Activated T-cell treated with anti-CD3 and anti-CD28 coated beads for 4 hours (primary cell): ENCODE measurements around the gene BTBD17.
A peak's percentile ranks its signal among the peaks of the same experiment; 100 is the strongest.

Experiments
- DNase-seq: peaks from one replicate; pipeline ENCODE4 v3.0.0-alpha.2; 2020

Gene BTBD17

DNA sequence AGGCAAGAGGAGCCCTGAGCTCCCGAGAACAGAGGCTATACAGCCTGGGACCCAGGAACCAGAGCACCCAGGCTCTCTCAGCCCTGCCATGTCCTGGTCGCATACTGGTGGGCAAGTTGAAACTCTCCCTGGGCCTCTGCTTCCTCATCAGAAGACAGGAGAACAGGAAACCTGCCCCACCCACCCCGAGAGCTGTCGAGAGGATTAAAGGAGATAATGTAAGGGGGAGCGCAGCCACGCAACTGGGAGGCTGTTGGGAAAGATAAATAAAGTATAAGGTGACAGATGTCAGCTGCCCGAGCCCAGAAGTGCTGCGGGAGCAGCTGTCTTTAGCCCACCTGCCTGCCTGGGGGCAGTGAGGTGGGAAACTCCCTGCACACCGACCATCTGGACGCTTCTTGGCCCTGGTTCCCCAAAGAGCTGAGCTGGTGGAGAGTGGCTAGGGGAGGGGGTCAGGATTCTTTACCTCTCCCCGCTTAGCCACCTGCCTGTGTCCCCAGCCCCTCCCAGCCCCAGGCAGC lies 28.8 kb downstream of the BTBD17 start:
- no peak for DNase-seq

- DNase-seq: no peak
These were observed 29.5 kb downstream of the BTBD17 start for GRCh38 chr17:74332017-74332650.

DNA sequence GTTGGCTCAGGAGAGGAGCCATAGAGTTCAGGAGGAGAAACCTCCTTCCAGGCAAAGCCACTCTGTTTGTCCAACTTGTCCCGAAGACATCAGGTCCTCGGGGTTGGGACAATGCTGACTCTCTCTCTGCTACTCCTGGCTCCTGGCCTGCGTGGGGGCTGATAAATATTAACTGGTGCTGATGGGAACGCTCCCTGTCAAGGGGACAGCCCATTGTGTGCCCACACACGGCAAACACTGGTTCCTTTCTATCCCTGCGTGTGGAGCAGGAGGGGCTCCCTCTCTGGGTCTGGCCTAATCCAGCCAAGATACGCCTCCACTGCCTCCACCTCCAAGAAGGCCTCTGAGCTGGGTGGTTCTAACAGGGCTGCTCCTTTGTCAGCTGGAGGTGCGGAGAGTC lies 31.2 kb downstream of the BTBD17 start:
- DNase-seq: no peak

GRCh38 chr17:74329378-74329777 lies 32.3 kb downstream of the BTBD17 start:
- no peak for DNase-seq

- no peak for DNase-seq
These were observed 33.2 kb downstream of the BTBD17 start for GRCh38 chr17:74328487-74328886.

DNA sequence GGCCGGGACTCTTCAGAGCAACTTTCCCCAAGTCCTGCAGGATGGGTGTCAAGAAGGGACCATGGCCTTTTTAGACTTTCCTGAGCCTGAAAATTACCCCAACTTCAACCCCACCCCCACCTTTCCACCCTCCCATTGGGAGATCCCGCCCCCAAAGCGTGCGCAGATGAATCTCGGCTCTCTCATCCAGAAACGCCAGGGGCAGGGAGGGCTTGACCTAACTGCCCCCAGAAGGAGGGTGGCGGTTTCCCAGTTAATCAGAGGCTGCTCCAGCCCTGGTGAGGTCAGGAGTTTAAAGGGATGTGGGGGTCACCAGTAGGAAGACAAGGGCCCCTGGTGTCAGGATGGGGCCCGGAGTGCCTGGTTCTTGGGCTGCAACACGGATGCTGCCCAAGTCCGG lies 35.2 kb downstream of the BTBD17 start:
- no peak for DNase-seq

GRCh38 chr17:74325743-74326379 lies 35.8 kb downstream of the BTBD17 start, which contains the start of gene KIF19:
KIF19 (plus strand) TSS chr17:74326226; CDS start chr17:74326350, 124 bp downstream.
- DNase-seq: peak; percentile 30

DNA sequence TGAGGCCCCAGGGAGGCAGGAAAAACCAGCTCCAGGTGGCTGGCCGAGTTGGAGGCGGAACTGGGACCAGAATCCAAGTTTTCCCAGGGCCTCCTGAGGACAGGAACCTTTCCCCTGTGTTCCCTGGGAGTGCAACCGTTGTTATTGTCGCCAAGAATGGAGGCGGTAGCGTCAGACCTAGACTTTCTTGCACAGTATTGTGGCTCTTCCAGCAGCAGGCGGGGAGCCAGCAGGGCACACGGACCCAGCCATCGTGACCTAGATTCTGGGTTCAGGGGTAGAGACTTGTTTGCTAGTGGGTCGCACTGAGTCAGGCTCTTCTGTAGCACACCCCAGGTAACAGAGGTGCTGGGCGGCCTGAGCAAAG lies 36.3 kb downstream of the BTBD17 start:
- DNase-seq: no peak

- no peak for DNase-seq
These were observed 37.1 kb downstream of the BTBD17 start for GRCh38 chr17:74324521-74324920.

DNA sequence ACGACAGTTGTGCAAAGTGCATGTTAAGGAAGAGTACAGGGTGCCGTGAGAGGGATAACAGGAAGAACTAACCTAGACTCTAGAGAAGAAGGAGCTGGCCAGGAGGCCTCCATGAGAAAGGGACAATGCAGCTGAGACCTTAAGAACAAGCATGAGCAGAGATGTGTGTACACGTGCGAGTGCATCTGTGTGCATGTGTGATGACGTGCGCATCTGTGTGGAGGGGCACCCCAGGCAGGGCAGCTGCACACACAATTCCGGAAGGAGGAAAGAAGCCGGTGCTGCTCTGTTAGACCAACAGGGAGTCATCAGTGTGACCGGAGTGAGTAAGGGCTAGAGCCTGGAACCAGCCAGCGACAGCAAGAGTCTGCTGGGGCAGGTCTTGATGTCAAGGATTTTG lies 43.3 kb downstream of the BTBD17 start:
- DNase-seq: no peak

- DNase-seq: no peak
These were observed 44.6 kb downstream of the BTBD17 start for GRCh38 chr17:74317071-74317470.

DNA sequence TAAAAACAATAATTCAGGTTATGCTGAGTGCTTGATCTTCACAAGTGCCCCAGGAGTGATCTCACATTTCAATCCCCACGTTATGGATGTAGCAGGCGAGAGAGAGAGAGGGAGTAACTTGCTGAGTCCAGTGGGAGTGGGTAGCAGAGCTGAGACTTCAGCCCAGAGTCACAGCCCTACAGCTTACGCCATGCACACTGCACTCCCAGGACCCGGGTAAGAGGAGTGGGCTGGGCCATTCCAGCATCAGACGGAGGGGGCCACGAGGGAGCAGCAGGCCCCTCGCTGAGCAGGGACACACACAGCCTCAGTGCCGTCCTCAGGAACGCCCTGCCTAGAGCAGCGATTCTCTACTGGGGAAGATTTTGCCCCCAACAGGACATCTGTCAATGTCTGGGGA lies 45.4 kb downstream of the BTBD17 start:
- DNase-seq: no peak

- no peak for DNase-seq
These were observed 46.8 kb downstream of the BTBD17 start for GRCh38 chr17:74314877-74315276.

DNA sequence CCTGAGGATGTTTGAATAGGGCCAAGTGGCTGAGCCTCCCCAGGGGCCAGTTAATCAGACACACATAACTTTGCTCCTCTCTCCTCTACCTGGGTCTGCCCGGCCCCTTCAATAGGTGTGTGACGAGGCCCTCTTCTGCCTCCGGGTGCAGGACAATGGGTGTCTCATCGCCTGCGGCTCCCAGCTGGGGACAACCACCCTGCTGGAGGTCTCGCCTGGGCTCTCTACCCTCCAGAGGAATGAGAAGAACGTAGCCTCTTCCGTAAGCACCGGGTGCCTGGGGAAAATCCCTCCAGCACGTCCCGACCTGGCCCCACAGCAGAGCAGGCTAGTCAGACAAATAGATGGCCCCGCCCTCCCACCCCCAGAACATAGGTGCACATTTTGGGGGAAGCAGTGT lies 51.8 kb downstream of the BTBD17 start:
- DNase-seq: no peak

- no peak for DNase-seq
These were observed 53.5 kb downstream of the BTBD17 start for GRCh38 chr17:74307984-74308773.
